Measurements from ENCODE around the gene LARP1B. TPM values are rescaled to one million over a fixed set of nuclear protein-coding genes. Genes with fewer than 3 reads are reported as not detected.

Gene LARP1B
- total RNA-seq, 1 experiment from 2014 or later, result 31.1 TPM

- RAD21 ChIA-PET (ENCODE audit: low non-redundant PET in 1 of 2, low total read pairs in 2 of 2, uncharacterized antibody in 2 of 2, unreplicated experiment in 2 of 2), result no interaction called here
- H3K79me2 ChIP-seq (ENCODE audit: insufficient read depth, low read length), result no peaks in the 10 kb centered on the region
- peaks cover 0 to 5% of the 10 kb centered on the region in 2 experiments; a peak in 1 of 4 replicates for H3K4me1 ChIP-seq (ENCODE audit: control insufficient read depth in 1 of 2, insufficient read depth in 2 of 2, low read length in 2 of 2)
- DNase-seq (ENCODE audit: low read depth, low spot score) (no peak), ATAC-seq (no peak)
- CTCF ChIA-PET, result no interaction called here
- POLR2A ChIA-PET, result no interaction called here
- H2AFZ ChIP-seq (ENCODE audit: low read depth, low read length, poor library complexity, severe bottlenecking), result no peak overlapping the region
- H3K27ac ChIP-seq (ENCODE audit: low read depth, low read length), result no peak overlapping the region
- no peak for TF ChIP-seq JUND (IDR thresholded peaks at IDR 0.05)
- TF ChIP-seq POLR2A (IDR thresholded peaks at IDR 0.05; ENCODE audit: borderline replicate concordance, extremely low read depth, insufficient read depth, insufficient read length), result no peak
- no TSS peak for BruUV-seq (replicated peaks)
- H3K9ac ChIP-seq (ENCODE audit: low read length), result no peak overlapping the region
- H3K27me3 ChIP-seq (ENCODE audit: insufficient read depth, low read length), result no peaks in the 10 kb centered on the region
- no peak overlapping the region for H3K4me3 ChIP-seq (replicated peaks in 1 of 2; ENCODE audit: low read depth in 1 of 2, low read length in 2 of 2)
- intact Hi-C loops (cut with micrococcal nuclease), result loop anchor here (10.0 kb wide), 1 partner anchor 624 kb away; no protein-coding TSS in a partner anchor
- no peaks in the 10 kb centered on the region for H3K9me2 ChIP-seq (ENCODE audit: insufficient read depth)
- H3K36me3 ChIP-seq (ENCODE audit: control insufficient read depth in 1 of 2, insufficient read depth in 2 of 2, low read length in 2 of 2), result no peaks in the 10 kb centered on the region
- no peaks in the 10 kb centered on the region for H4K20me1 ChIP-seq (ENCODE audit: insufficient read depth)
- H3K9me3 ChIP-seq (ENCODE audit: control insufficient read depth in 1 of 2, insufficient read depth in 1 of 2, low read depth in 1 of 2, low read length in 2 of 2), result no peaks in the 10 kb centered on the region
- H3K4me2 ChIP-seq (ENCODE audit: low read length), result no peak overlapping the region
Observed at GRCh38 chr4:128228845-128229795, 168.0 kb downstream of the LARP1B start.

- no peaks in the 10 kb centered on the region for H3K9me3 ChIP-seq (ENCODE audit: control insufficient read depth in 1 of 2, insufficient read depth in 1 of 2, low read depth in 1 of 2, low read length in 2 of 2)
- no peaks in the 10 kb centered on the region for H3K27me3 ChIP-seq (ENCODE audit: insufficient read depth, low read length)
- ChIA-PET CTCF (interaction anchor here (1.4 kb wide), 1 partner anchor 13 kb away, joined by 4 read pairs; no protein-coding TSS in a partner anchor), RAD21 (ENCODE audit: low non-redundant PET in 1 of 2, low total read pairs in 2 of 2, uncharacterized antibody in 2 of 2, unreplicated experiment in 2 of 2) (no interaction called here), POLR2A (no interaction called here)
- peaks cover 0 to 5% of the 10 kb centered on the region in 2 experiments; a peak in 1 of 4 replicates for H3K4me1 ChIP-seq (ENCODE audit: control insufficient read depth in 1 of 2, insufficient read depth in 2 of 2, low read length in 2 of 2)
- ATAC-seq, result no peak
- H4K20me1 ChIP-seq (ENCODE audit: insufficient read depth), result no peaks in the 10 kb centered on the region
- H3K27ac ChIP-seq (ENCODE audit: low read depth, low read length), result no peak overlapping the region
- no peak overlapping the region for H3K4me2 ChIP-seq (ENCODE audit: low read length)
- no peaks in the 10 kb centered on the region for H3K36me3 ChIP-seq (ENCODE audit: control insufficient read depth in 1 of 2, insufficient read depth in 2 of 2, low read length in 2 of 2)
- intact Hi-C loops (cut with micrococcal nuclease), result no loop called here
- H3K9ac ChIP-seq (ENCODE audit: low read length), result no peak overlapping the region
- BruUV-seq (replicated peaks), result no TSS peak
- H3K4me3 ChIP-seq (replicated peaks in 1 of 2; ENCODE audit: low read depth in 1 of 2, low read length in 2 of 2), result no peak overlapping the region
- no peak for DNase-seq (ENCODE audit: low read depth, low spot score)
- no peaks in the 10 kb centered on the region for H3K79me2 ChIP-seq (ENCODE audit: insufficient read depth, low read length)
- no peaks in the 10 kb centered on the region for H3K9me2 ChIP-seq (ENCODE audit: insufficient read depth)
- no peak overlapping the region for H2AFZ ChIP-seq (ENCODE audit: low read depth, low read length, poor library complexity, severe bottlenecking)
- TF ChIP-seq CEBPB (IDR thresholded peaks at IDR 0.05; ENCODE audit: low read depth) (no peak), TCF7L2 (IDR thresholded peaks at IDR 0.05; ENCODE audit: borderline replicate concordance, extremely low read depth, insufficient read depth, insufficient read length) (no peak), POLR2A (IDR thresholded peaks at IDR 0.05; ENCODE audit: borderline replicate concordance, extremely low read depth, insufficient read depth, insufficient read length) (no peak), ZNF274 (IDR thresholded peaks at IDR 0.05; ENCODE audit: low read depth, low read length) (no peak), ELF1 (IDR thresholded peaks at IDR 0.05; ENCODE audit: borderline replicate concordance, low read depth) (no peak), ATF3 (IDR thresholded peaks at IDR 0.05) (no peak), EZH2 (IDR thresholded peaks at IDR 0.05) (no peak), SRF (IDR thresholded peaks at IDR 0.05; ENCODE audit: low read depth) (no peak), SP1 (IDR thresholded peaks at IDR 0.05; ENCODE audit: low read depth) (no peak)
- TF ChIP-seq, protein P1, sequence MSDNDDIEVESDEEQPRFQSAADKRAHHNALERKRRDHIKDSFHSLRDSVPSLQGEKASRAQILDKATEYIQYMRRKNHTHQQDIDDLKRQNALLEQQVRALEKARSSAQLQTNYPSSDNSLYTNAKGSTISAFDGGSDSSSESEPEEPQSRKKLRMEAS (IDR thresholded peaks at IDR 0.05), result no peak
- TF ChIP-seq, protein P2, sequence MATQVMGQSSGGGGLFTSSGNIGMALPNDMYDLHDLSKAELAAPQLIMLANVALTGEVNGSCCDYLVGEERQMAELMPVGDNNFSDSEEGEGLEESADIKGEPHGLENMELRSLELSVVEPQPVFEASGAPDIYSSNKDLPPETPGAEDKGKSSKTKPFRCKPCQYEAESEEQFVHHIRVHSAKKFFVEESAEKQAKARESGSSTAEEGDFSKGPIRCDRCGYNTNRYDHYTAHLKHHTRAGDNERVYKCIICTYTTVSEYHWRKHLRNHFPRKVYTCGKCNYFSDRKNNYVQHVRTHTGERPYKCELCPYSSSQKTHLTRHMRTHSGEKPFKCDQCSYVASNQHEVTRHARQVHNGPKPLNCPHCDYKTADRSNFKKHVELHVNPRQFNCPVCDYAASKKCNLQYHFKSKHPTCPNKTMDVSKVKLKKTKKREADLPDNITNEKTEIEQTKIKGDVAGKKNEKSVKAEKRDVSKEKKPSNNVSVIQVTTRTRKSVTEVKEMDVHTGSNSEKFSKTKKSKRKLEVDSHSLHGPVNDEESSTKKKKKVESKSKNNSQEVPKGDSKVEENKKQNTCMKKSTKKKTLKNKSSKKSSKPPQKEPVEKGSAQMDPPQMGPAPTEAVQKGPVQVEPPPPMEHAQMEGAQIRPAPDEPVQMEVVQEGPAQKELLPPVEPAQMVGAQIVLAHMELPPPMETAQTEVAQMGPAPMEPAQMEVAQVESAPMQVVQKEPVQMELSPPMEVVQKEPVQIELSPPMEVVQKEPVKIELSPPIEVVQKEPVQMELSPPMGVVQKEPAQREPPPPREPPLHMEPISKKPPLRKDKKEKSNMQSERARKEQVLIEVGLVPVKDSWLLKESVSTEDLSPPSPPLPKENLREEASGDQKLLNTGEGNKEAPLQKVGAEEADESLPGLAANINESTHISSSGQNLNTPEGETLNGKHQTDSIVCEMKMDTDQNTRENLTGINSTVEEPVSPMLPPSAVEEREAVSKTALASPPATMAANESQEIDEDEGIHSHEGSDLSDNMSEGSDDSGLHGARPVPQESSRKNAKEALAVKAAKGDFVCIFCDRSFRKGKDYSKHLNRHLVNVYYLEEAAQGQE (IDR thresholded peaks at IDR 0.05; ENCODE audit: low read depth), result no peak
- TF ChIP-seq, protein P3, sequence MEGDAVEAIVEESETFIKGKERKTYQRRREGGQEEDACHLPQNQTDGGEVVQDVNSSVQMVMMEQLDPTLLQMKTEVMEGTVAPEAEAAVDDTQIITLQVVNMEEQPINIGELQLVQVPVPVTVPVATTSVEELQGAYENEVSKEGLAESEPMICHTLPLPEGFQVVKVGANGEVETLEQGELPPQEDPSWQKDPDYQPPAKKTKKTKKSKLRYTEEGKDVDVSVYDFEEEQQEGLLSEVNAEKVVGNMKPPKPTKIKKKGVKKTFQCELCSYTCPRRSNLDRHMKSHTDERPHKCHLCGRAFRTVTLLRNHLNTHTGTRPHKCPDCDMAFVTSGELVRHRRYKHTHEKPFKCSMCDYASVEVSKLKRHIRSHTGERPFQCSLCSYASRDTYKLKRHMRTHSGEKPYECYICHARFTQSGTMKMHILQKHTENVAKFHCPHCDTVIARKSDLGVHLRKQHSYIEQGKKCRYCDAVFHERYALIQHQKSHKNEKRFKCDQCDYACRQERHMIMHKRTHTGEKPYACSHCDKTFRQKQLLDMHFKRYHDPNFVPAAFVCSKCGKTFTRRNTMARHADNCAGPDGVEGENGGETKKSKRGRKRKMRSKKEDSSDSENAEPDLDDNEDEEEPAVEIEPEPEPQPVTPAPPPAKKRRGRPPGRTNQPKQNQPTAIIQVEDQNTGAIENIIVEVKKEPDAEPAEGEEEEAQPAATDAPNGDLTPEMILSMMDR (IDR thresholded peaks at IDR 0.05 in 2 of 3, conservative IDR thresholded peaks at IDR 0.05 in 1 of 3; ENCODE audit: borderline replicate concordance in 1 of 3, insufficient read depth in 1 of 3, low read depth in 2 of 3, low read length in 2 of 3), result no peak
Observed at GRCh38 chr4:128232719-128233118, 171.6 kb downstream of the LARP1B start.
